Measurements from ENCODE around the gene DDX27.

- no peak for TF ChIP-seq SMC3 (IDR thresholded peaks at IDR 0.05; ENCODE audit: low read depth, low read length)
- no peak for TF ChIP-seq MXI1 (IDR thresholded peaks at IDR 0.05; ENCODE audit: low read depth, low read length)
- TF ChIP-seq REST (IDR thresholded peaks at IDR 0.05; ENCODE audit: low read depth, low read length) = no peak
- TF ChIP-seq POLR2AphosphoS5 (IDR thresholded peaks at IDR 0.05; ENCODE audit: low read depth, low read length) = no peak
- no peak for TF ChIP-seq CTCF (IDR thresholded peaks at IDR 0.05)
- TF ChIP-seq IRF3 (IDR thresholded peaks at IDR 0.05; ENCODE audit: low read depth, low read length) = no peak
- no peak for TF ChIP-seq MAX (IDR thresholded peaks at IDR 0.05; ENCODE audit: low read depth)
- no peak for TF ChIP-seq USF2 (IDR thresholded peaks at IDR 0.05; ENCODE audit: borderline replicate concordance, low read depth, low read length)
- TF ChIP-seq EZH2phosphoT487 (IDR thresholded peaks at IDR 0.05; ENCODE audit: borderline replicate concordance, low read depth) = no peak
- no peak for TF ChIP-seq SIN3A (IDR thresholded peaks at IDR 0.05; ENCODE audit: borderline replicate concordance, low read depth, low read length)
- no peak for TF ChIP-seq EP300 (IDR thresholded peaks at IDR 0.05; ENCODE audit: borderline replicate concordance in 1 of 2, low read depth in 1 of 2, low read length in 1 of 2)
- no peak for TF ChIP-seq RCOR1 (IDR thresholded peaks at IDR 0.05; ENCODE audit: low read length)
These were observed 15.5 kb upstream of the DDX27 start for GRCh38 chr20:49203746-49204145.
